ENCODE data around the gene CHRNA4.

CHRNA4 gene

DNA sequence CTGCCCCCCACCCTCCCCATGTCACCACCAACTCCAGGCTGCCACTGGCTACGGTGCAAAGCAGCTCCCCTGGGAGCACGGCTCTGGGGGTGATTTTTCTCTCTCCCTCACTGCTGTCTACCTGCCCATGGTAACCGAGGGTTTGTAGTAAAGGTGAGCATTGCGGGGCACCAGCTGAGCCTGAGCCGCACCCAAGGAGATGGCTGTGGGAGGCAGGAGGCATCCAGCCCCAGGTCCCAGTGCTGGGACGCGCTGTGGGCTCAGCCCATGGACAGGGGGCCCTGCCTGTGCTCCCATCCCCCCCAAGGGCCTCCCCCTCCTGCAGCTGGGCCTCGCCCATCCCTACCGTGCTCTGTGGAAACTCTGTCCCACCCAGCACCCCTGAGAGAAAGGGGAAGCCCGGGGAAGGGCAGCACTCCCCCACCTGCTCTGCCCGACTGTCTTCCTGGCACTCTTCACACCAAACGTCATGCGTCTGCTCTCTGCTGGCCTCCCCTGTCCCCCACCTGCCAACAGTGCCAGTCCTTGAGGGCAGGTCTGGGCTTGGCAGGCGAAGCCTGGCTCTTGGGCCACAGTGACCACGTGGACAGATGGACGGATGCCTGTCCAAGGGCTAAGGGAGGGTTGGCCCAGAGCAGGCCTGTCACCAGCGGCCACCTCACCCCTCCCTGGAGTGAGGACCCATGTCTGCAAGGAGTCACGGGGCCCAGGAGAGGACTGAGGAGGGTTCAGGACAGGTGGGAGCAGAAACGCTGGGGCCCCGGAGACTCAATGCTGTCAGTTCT lies 3.8 kb upstream of the CHRNA4 start:
- no peak for DNase-seq (ENCODE audit: low read depth in 1 of 2, low spot score in 1 of 2)

DNA sequence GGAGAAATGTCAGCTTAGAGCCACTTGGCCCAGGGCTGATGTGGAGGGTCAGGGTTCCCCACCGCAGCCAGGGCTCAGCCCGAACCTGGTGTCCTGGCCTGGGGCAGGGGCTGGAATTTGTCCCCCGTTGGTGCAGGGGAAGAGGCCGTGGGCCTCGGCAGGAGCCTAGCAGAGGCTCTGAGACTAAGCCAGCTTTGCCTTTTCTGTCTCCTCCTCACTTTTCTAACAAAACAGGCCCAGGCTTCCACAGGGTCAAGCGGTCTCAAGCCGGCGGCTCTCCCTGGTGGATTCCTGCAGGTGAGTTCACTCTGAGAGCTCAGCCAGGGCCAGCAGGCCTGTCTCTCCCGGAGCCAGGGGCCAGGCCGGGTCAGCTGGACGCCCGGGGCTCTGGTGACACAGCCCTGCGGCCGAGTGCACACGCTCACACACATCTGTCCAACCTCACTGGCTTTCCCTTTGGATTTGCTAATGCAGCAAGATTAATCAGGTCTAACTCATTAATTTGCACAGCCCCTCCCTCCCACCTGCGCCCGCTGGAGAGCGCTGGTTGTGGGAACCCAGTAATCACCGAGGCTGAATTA lies 2.9 kb upstream of the CHRNA4 start:
- no peak for DNase-seq (ENCODE audit: low read depth in 1 of 2, low spot score in 1 of 2)

DNA sequence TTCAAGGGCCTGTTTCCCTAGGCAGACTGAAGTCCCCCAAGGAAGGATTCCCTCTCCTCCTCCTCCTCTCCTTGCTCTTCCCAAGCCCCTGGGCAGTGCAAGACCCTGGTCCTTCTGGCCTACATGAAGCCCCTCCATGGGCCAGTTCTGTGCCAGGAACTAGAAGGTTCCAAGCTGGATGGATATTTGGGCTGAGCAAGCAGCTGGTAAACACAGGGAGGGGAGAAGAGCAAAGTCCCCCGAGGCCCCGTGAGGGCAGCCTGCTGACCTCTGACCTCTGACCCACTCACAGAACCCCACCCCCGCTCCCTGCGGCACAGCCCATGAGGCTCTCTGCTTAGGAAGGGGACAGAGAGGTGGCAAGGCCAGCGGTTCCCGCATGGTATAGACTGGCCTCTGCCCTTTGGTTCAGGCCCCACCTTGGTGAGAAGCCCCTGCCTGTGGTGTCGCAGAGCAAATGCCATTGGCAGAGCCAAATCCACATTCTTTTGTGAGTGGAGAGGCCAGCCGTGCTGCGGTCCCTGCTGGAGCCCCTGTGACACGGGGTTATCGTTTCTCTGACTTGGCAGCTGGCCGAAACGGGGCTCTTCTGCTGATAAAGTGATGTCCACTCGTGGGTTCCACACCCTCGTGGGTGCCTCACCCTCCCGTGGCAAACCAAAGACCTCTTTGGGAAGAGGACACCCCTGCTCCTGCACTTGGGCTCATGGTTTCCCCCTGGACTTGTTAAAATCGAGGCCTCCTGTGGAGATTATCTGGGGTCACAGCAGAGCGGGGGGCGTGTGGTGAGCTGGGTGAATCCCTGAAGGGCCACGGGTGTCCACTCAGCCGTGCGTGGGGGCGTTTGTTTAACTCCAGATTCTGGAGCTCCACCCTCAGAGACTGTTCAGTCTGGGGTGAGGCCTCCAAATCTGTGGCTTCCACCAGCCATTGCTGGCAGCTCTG lies 2.1 kb upstream of the CHRNA4 start:
- no peak for DNase-seq (ENCODE audit: low read depth in 1 of 2, low spot score in 1 of 2)

DNA sequence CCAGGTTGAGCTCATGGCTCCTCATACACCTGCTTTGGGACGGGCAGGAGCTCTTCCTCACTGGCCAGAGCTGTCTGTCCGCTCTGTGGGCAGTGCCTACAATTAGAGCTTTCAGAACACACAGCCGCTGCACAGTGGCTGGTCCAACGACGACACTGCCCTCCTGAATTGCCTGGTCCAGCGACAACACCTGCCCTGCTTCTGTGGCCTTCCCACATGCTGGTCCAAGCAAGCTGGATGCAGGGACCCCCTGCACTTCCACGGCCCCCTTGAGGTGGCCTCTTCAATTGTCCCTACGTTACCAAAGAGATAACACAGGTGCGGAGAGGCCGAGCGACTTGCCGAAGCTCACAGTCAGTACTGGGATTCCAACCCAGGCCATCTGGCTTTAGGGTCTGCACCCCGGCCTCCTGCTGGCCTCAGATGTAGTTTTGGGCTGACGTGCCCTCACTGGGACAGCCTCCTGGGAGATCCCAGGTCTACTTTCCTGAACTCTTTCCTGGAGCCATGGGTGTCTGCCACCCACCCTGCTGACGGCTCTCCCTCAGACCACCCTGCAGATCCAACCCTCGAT lies 1.4 kb upstream of the CHRNA4 start:
- no peak for DNase-seq (ENCODE audit: low read depth in 1 of 2, low spot score in 1 of 2)

DNA sequence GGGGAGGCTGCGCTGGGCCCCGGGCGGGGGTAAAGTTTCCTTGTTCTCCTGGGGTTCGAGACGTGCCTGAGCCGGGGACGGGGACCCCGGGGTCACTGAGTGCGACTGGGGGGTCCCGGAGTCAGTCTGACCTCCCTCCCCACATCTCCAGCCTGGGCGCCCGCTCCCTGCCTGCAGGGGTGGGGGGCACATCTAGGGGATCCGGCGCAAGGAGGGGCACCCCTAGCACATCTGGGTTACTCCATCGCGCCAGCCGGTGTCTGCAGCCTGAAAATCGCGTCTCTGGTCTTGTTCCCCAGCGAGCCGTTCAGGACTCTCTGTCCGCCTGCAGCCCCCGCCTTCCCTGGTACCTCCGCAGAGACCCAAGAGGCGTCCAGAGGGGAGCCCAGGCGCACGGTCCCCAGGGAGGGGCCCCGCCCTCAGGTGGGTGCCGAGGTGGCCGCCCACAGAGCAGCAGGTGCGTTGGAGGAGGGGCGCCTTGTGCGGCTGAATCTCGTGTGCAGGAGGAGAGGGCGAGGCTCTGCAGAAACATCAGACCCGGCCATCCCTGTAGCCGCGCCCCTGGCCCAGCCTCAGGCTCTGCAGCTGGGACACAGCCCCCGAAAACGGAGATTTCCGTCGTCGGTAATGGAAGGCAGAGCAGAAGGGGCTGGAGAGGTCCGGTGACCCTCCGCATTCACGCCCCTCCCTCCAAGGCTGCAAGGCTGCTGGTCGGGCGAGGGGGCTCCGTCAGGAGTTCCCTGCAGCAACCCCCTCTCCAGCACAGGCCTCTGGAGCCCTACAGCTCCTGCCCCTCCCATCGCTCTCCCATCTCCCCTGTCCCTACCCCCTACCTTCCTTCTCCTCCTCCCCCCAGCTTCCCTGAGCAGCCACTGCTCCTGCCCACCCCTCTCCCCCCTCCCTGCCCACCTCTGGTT lies 628 bp upstream of the CHRNA4 start:
- DNase-seq (ENCODE audit: low read depth in 1 of 2, low spot score in 1 of 2) = no peak

DNA sequence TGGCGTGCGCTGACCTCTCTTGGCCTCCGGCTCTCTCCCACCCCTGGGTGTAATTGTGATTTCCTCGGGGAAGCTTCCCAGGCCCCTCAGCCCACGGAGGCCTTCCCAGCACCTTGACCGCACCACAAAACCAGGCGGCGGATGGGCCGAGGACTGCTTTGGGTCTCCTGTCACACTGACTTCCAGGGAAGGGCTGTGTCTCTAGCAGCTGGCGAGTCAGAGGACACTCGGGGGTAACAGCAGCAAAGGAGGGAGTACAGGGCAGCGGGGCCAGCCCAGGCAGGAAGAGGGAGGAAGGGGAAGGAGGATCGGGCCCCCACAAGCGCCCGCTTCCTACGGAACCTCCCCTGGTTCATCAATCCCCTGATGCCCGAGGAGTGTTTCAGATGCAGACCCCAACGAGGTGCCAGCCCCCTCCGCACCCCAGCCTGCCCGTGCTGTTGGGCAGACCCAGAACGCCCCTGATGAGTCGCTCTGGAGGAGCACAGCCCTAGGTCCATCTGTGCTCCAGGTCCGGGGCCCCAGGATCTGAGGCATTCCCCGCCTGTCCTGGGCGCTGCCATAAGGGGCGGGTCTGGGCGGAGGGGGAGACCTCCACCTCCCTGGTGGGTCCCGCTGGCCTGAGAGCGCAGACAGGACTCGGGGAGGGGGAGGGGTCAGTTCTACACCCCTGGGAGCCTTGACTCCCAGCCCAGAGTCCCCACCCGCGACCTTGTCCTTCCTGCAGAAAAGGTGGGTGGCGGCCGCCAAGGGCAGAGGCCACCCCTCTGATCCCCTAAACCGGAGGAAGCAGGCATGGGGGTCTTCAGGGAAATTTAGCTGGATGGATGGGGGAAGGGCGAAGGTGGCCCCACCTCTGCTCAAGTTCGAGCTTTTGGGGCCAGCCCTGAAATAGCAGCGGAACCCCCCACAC lies 956 bp downstream of the CHRNA4 start:
- DNase-seq (ENCODE audit: low read depth in 1 of 2, low spot score in 1 of 2) = no peak

DNA sequence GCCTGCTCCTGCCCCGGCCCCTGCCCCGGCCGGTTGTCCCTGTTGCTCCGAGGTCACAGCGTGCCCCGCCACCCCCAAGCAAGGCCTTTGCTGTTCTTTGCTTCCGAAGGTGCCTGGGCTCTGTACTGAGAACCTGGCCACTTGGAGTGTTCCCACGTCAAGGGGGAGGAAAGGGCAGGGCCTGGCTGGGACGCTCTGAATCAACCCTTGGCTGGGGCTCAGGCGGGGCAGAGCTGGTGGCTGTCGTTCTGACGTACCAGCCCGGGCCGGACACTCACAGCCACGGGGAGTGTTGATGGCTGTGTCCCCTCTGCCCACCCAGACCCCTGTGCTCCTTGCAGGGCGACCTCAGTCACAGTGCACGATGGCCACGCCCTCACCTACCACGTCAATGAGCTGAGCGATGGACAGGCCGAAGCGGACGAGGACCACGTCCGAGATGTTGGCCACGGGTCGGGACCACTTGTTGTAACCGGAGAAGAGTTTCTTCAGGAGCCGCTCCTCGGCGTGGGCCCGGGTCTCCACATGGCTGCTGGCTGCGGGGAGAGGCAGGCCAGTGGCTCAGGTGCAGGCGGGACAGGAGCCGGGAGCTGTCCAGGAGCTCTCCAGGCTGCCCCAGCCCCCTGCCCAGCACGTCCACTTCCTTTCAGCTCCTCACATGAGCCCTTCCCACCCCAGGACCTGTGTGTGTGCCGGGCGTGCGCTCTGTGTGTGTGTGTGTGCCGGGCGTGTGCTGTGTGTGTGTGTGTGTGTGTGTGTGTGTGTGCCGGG lies 1.8 kb downstream of the CHRNA4 start:
- no peak for DNase-seq (ENCODE audit: low read depth in 1 of 2, low spot score in 1 of 2)

DNA sequence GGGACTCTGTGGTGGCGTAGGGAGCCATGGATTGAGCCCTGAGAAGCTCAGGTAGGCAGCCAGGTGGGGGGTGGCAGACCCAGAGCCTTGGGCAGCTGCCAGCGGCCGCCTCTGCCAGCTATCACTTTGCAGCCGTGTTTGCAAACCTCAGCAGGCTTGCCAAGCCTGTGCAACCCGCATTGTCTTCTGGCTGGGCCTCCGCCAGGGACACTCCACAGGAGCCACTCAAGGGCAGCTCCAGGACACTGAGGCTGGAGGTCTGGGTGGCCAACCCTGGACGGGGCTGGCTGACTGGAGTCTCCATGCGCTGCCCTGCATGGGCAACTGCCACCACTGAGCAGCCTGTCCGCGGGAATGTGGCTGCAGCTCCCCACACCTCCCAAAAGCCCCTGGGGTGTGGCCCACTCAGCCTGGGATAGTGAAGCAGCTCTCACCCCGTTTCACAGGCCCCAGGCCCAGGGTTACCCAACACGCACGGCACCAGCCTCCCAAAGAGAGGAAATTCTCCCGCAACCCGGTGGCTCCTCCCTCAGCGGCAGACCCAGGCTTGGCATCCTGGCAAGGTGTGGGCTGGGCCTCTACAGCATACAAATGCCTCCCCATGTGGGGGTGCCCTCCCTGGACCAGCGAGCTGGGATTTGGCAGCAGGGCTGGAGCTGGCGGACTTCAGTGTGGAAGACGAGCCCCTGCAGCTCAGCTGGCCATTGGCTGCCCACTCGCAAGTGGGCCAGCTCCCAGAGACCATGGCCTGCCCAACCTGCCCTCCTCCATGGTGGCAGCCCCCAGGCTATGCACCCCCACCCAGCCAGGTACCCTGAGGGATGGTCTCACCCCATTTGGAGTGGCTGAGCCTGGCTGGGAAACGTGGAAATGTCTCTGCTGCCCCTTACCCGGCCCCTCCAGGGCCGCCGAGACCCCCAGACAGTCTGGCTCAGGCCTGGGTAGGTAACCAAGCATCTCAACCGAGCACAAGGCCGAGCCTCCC lies 2.9 kb downstream of the CHRNA4 start:
- no peak for DNase-seq (ENCODE audit: low read depth in 1 of 2, low spot score in 1 of 2)

DNA sequence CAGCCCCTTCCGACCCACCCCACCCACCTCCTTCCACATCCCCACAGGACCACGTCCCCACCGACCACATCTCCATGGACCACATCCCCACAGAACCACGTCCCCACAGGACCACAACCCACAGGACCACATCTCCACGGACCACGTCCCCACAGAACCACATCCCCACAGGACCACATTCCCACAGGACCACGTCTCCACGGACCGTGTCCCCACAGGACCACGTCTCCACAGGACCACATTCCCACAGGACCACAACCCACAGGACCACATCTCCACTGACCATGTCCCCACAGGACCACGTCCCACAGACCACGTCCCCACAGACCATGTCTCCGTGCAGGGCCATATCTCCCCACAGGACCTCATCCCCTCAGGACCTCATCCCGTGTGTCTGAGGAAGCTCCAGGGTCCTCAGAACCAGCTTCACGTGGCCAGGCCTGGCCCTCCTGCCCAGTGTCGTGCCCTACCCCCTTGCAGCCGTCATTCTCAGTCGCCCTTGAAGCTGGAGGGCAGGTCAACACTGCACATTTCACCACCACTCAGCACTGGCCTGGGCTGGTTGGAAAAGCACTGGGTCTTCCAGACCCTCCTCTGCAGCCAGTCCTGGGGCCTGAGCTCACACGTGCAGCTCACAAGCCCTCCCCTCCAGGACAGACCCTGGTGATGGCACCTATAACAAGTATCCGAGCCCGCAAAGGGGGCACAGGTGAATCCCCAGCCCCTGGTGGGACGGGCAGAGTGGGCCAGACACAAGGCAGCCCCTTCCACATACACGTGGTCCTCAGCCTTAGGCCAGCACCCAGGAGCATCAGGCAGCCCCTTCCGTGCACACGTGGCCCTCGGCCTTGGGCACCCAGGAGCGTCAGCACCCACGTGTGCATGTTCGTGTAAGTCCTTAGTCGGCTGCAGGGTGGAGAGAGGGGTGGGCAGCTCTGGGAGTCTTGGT lies 3.9 kb downstream of the CHRNA4 start:
- DNase-seq (ENCODE audit: low read depth in 1 of 2, low spot score in 1 of 2) = no peak

DNA sequence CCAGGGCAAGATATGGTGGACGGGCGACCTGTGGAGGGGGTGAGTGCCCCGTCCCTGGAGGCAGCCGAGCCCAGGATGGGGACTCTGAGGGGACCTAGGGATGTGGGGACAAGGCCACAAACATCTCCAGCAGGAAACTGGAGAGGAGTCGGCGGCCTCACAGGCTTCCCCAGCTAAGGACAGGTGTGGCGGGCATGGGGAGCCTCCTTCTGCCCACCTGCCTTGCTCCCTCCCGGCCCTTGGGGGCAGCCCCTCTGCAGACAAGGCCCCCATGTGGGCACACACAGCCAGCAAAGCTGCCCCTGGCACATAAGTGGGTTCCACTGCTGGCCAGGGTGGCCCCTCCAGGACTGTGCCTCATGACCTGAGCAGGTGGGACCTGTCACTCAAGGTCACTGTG lies 4.6 kb downstream of the CHRNA4 start:
- DNase-seq (ENCODE audit: low read depth in 1 of 2, low spot score in 1 of 2) = no peak

DNA sequence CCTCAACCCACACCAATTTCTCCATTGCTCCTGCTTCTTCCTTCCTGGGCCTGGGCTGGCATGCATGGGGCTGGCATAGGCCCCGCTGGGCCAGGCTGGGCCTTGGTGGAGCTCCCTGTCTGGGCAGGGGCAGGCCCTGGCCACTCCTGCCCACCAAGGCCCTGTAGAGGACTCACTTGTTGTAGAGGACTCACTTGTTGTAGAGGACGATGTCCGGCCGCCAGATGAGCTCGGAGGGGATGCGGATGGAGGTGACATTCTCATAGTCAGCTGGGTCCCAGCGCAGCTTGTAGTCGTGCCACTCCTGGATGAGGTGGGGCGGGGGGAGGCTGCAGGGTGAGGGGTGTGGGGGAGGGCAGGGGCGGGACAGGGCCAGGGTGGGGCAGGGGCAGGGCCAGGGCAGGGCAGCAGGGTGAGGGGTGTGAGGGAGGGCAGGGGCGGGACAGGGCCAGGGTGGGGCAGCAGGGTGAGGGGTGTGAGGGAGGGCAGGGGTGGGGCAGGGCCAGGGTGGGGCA lies 5.3 kb downstream of the CHRNA4 start:
- no peak for DNase-seq (ENCODE audit: low read depth in 1 of 2, low spot score in 1 of 2)

DNA sequence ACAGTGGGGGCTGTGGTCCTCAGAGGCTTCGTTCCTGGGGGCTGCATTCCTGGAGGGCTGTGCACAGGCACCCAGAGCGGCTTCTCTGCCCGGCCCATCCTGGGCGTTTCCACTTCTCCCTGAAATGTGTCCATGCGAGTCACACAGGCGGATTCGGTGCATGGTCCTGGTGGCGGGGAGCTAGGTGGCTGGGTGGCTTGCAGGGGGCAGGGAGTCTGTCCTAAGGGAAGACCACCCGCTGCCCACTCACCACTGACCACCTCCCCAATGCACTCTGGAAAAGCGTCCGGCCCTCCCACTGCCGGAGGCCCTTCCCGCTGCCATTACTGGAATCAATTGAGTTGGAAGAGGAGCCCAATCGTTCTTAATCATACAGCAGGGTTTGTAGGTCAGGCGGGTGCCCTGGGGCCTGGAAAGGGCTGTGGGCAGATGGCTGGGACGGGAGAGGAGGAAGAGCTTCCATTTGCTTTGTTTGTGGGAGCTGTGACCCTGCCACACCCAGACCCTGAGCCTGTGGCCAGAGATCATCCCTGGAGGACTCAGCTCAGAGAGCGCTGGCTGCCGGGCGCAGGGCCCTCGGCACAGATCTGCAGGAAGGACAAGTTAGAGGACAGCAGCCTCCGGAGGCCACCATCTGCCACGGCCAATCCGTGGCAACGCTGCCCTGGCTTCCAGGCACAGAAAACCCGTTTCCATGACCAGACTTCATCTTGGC lies 6.4 kb downstream of the CHRNA4 start:
- DNase-seq (ENCODE audit: low read depth in 1 of 2, low spot score in 1 of 2) = no peak

DNA sequence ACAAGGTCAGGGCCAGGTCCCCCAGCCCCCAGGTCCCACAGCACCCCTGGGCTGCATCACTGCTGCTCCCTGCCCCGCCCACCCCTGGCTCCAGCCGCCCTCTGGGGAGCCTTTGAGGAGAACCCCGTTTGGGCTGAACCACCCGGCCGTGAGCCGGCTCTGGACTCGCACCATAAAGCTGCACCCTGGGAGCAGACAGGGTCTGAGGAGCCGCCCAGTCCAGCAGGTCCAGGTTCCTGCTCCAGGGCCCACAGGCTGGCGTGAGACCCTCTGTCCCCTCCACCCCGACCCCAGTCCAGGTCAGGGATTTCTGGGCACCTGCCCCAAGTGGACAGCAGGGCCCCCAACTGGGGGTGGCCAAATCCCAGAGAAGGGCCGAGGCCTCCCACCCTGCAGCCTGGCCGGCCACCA lies 8.3 kb downstream of the CHRNA4 start:
- DNase-seq (ENCODE audit: low read depth in 1 of 2, low spot score in 1 of 2) = no peak

DNA sequence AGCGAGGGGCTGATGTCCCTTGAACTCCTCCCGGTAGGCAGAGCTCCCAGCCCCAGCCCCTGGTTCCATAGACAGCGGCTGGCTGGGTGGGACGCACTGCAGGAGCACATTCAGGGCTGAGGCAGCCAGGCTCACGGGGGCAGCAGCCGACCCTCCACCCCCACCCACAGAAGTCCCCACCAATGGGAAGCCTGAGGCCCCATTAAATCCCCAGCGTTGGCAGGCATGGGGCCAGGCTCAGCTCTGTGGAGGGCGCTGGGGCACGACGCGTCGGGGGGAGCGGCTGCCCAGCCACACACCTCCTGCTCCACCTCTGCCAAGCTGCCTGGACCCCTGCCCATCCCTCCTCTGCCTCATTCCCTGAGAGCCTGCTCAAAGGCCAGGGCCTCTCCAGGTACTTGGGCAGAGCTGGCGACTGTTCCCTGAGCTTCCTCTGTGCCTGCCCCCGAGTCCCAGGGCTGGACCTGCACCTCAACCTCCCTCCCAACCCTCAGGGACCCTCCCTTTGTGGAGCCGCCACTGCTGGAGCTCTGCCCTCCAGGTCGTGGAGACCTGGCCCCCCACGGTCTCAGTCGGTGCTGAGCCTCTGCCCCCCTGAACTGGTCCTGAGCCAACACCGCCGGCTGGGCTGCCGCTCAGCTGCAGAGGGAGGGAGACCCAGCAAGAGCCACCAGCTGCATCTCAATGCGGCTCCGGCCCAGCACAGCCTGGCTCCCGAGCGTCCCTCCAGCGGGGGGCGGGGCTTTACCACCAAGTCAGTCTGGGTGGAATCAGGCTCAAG lies 9.1 kb downstream of the CHRNA4 start:
- no peak for DNase-seq (ENCODE audit: low read depth in 1 of 2, low spot score in 1 of 2)

DNA sequence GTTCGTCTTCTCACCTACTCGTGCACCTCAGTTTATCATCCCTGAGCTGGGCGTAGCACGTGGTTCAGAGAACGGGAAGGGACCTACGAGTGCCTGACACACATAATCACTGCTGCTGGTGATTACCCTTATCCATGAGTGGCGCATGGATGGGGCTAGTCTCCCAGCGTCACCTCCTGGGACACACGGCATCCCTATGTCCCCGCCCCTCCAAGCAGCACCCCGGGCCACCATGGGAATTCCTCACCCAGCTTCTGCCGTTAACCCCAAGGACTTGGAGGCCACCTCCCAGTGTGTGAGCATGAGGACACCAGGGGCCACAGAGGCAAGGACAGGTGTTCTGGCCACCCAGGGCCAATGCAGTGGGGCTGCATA lies 9.8 kb downstream of the CHRNA4 start:
- DNase-seq (ENCODE audit: low read depth in 1 of 2, low spot score in 1 of 2) = no peak
